VCaP (cell line): ENCODE measurements around the gene ASAP3.
A peak's percentile ranks its signal among the peaks of the same experiment; 100 is the strongest.

ENCODE experiments used
- H3K27ac ChIP-seq: fragments of 450-650 bp; 2 replicates; pipeline ENCODE4 v1.5.1; 2017
- CTCF ChIP-seq: fragments of 450-650 bp; conservative IDR thresholded peaks from 2 replicates; pipeline ENCODE4 v1.5.1; 2017; ENCODE audit warnings: mild to moderate bottlenecking, moderate library complexity

ASAP3 gene

GRCh38 chr1:23460519-23460918 lies 23.5 kb downstream of the ASAP3 start:
- H3K27ac ChIP-seq: no peak overlapping the region
- TF ChIP-seq CTCF: no peak

GRCh38 chr1:23459338-23459757 lies 24.6 kb downstream of the ASAP3 start:
- TF ChIP-seq CTCF: no peak
- no peak overlapping the region for H3K27ac ChIP-seq

GRCh38 chr1:23456226-23456625 lies 27.8 kb downstream of the ASAP3 start:
- no peak for TF ChIP-seq CTCF
- no peak overlapping the region for H3K27ac ChIP-seq

GRCh38 chr1:23453455-23454000 lies 30.5 kb downstream of the ASAP3 start:
- no peak for TF ChIP-seq CTCF
- peak overlapping the region; percentile 89 for H3K27ac ChIP-seq

- no peak for TF ChIP-seq CTCF
- H3K27ac ChIP-seq: peak overlapping the region; percentile 89
Observed at GRCh38 chr1:23452011-23452411, 32.0 kb downstream of the ASAP3 start.

- peak overlapping the region; percentile 89 for H3K27ac ChIP-seq
- TF ChIP-seq CTCF: no peak
Observed at GRCh38 chr1:23451441-23451840, 32.5 kb downstream of the ASAP3 start.

GRCh38 chr1:23450894-23451293 lies 33.1 kb downstream of the ASAP3 start:
- no peak for TF ChIP-seq CTCF
- H3K27ac ChIP-seq: peak overlapping the region; percentile 89
